ENCODE results near the gene RASA3. TPM values are rescaled to one million over a fixed set of nuclear protein-coding genes. Genes with fewer than 3 reads are reported as not detected.

Gene RASA3
- total RNA-seq, 2 experiments from 2014 or later = 3.6 to 17.9 TPM

- no peaks in the 10 kb centered on the region for H4K20me1 ChIP-seq (ENCODE audit: insufficient read depth, low read length)
- peaks cover 10% of the 10 kb centered on the region for H3K4me1 ChIP-seq (ENCODE audit: insufficient read depth, low read length, poor library complexity, severe bottlenecking)
- intact Hi-C loops (cut with micrococcal nuclease; ENCODE audit: unreplicated experiment) = no loop called here
- no TSS peak for BruUV-seq (replicated peaks)
- no peak overlapping the region for H3K4me3 ChIP-seq (ENCODE audit: low read depth, low read length, poor library complexity, severe bottlenecking)
- no peaks in the 10 kb centered on the region for H3K9me2 ChIP-seq (ENCODE audit: insufficient read depth, low read length)
- H3K4me2 ChIP-seq (ENCODE audit: low read length) = no peak overlapping the region
- H3K36me3 ChIP-seq (ENCODE audit: insufficient read depth, low read length) = no peaks in the 10 kb centered on the region
- no peak for DNase-seq (ENCODE audit: low spot score)
- POLR2A ChIA-PET = no interaction called here
- CTCF ChIA-PET (ENCODE audit: unreplicated experiment) = no interaction called here
- H2AFZ ChIP-seq (ENCODE audit: low read length) = no peak overlapping the region
- no peak overlapping the region for H3K27ac ChIP-seq (ENCODE audit: low read depth, low read length, poor library complexity, severe bottlenecking)
- no peaks in the 10 kb centered on the region for H3K9me3 ChIP-seq (ENCODE audit: low read length)
- no peaks in the 10 kb centered on the region for H3K79me2 ChIP-seq (ENCODE audit: insufficient read depth, low read depth, low read length)
- TF ChIP-seq CTCF (conservative IDR thresholded peaks at IDR 0.05; ENCODE audit: low read length) = no peak
- no peak for TF ChIP-seq EZH2phosphoT487 (IDR thresholded peaks at IDR 0.05; ENCODE audit: borderline replicate concordance, low read depth, low read length)
These were observed 100.2 kb downstream of the RASA3 start for GRCh38 chr13:114032126-114032799.

GRCh38 chr13:114031631-114032030 lies 100.8 kb downstream of the RASA3 start:
- H4K20me1 ChIP-seq (ENCODE audit: insufficient read depth, low read length) = no peaks in the 10 kb centered on the region
- H3K27ac ChIP-seq (ENCODE audit: low read depth, low read length, poor library complexity, severe bottlenecking) = no peak overlapping the region
- no peaks in the 10 kb centered on the region for H3K9me2 ChIP-seq (ENCODE audit: insufficient read depth, low read length)
- no peaks in the 10 kb centered on the region for H3K79me2 ChIP-seq (ENCODE audit: insufficient read depth, low read depth, low read length)
- intact Hi-C loops (cut with micrococcal nuclease; ENCODE audit: unreplicated experiment) = no loop called here
- no peaks in the 10 kb centered on the region for H3K9me3 ChIP-seq (ENCODE audit: low read length)
- no TSS peak for BruUV-seq (replicated peaks)
- DNase-seq (ENCODE audit: low spot score) = no peak
- TF ChIP-seq EZH2phosphoT487 (IDR thresholded peaks at IDR 0.05; ENCODE audit: borderline replicate concordance, low read depth, low read length) = no peak
- no peak for TF ChIP-seq CTCF (conservative IDR thresholded peaks at IDR 0.05; ENCODE audit: low read length)
- H2AFZ ChIP-seq (ENCODE audit: low read length) = no peak overlapping the region
- H3K36me3 ChIP-seq (ENCODE audit: insufficient read depth, low read length) = no peaks in the 10 kb centered on the region
- ChIA-PET CTCF (ENCODE audit: unreplicated experiment) (no interaction called here), POLR2A (no interaction called here)
- H3K4me3 ChIP-seq (ENCODE audit: low read depth, low read length, poor library complexity, severe bottlenecking) = no peak overlapping the region
- peaks cover 16% of the 10 kb centered on the region for H3K4me1 ChIP-seq (ENCODE audit: insufficient read depth, low read length, poor library complexity, severe bottlenecking)
- no peak overlapping the region for H3K4me2 ChIP-seq (ENCODE audit: low read length)
